Osteoblast (primary cell): ENCODE data around the gene LRMDA. TPM values are rescaled to one million over a fixed set of nuclear protein-coding genes. Genes with fewer than 3 reads are reported as not detected.

Experiments used
- DNase-seq: peaks from one replicate; pipeline ENCODE4 v3.0.0; 2011; ENCODE audit warnings: low spot score, mixed read lengths; ENCODE audit not compliant: insufficient read length; ENCODE audit errors: missing footprints
- H2AFZ ChIP-seq: 2 replicates; pipeline ENCODE4 v1.6.0; 2011; ENCODE audit warnings: mild to moderate bottlenecking, low read length
- H3K27ac ChIP-seq: 2 replicates; pipeline ENCODE4 v1.5.1; 2011; ENCODE audit warnings: mild to moderate bottlenecking, low read depth, low read length, moderate library complexity
- H3K27me3 ChIP-seq: 2 replicates; pipeline ENCODE4 v1.6.0; 2012; ENCODE audit warnings: mild to moderate bottlenecking, control low read depth, inconsistent platforms, low read length, moderate library complexity; ENCODE audit not compliant: insufficient read depth
- H3K36me3 ChIP-seq: 2 replicates; pipeline ENCODE4 v1.5.1; 2011; ENCODE audit warnings: mild to moderate bottlenecking, low read length, control low read depth, moderate library complexity; ENCODE audit not compliant: insufficient read depth
- H3K4me1 ChIP-seq: 2 replicates; pipeline ENCODE4 v1.5.1; 2011; ENCODE audit warnings: mild to moderate bottlenecking, low read length, control low read depth, moderate library complexity; ENCODE audit not compliant: insufficient read depth
- H3K4me2 ChIP-seq: 2 replicates; pipeline ENCODE4 v1.6.0; 2011; ENCODE audit warnings: mild to moderate bottlenecking, low read length; ENCODE audit not compliant: insufficient read depth
- H3K4me3 ChIP-seq: fragments of 200-600 bp; sonication (generic); 3 replicates; pipeline ENCODE4 v1.5.1; 2012; ENCODE audit warnings: mild to moderate bottlenecking, low read length, inconsistent platforms; ENCODE audit not compliant: insufficient read depth
- H3K79me2 ChIP-seq: 2 replicates; pipeline ENCODE4 v1.6.0; 2012; ENCODE audit warnings: mild to moderate bottlenecking, low read length, control low read depth, inconsistent platforms; ENCODE audit not compliant: insufficient read depth
- H3K9me3 ChIP-seq: 2 replicates; pipeline ENCODE4 v1.5.1; 2011; ENCODE audit warnings: low read depth, low read length, control low read depth
- H4K20me1 ChIP-seq: 2 replicates; pipeline ENCODE4 v1.6.0; 2012; ENCODE audit warnings: mild to moderate bottlenecking, low read length, control low read depth; ENCODE audit not compliant: insufficient read depth
- CTCF ChIP-seq: IDR thresholded peaks from 2 replicates; pipeline ENCODE4 v1.5.1; 2011; ENCODE audit warnings: mild to moderate bottlenecking, low read depth, low read length, moderate library complexity; ENCODE audit errors: extremely low read depth
- total RNA-seq: library from RNA; depleted of rRNA; stranded (reverse); fragments of >200 nt; gene quantifications from 2 replicates; pipeline ENCODE4 v1.2.3, GENCODE V29; 2012

LRMDA gene
- total RNA-seq, 1 donor: 18.5 TPM

GRCh38 chr10:75632805-75633462 is 201.5 kb downstream of the LRMDA start:
- Histone ChIP-seq H3K36me3 (no peaks in the 10 kb centered on the region), H3K4me2 (peak overlapping the region; percentile 22), H2AFZ (no peak overlapping the region), H3K27me3 (no peaks in the 10 kb centered on the region), H3K79me2 (no peaks in the 10 kb centered on the region), H3K27ac (no peak overlapping the region), H3K4me1 (no peaks in the 10 kb centered on the region), H3K9me3 (no peaks in the 10 kb centered on the region), H4K20me1 (no peaks in the 10 kb centered on the region), H3K4me3 (peak overlapping the region; percentile 0)
- TF ChIP-seq CTCF: no peak
- no peak for DNase-seq

- no peaks in the 10 kb centered on the region for H3K9me3 ChIP-seq
- no peaks in the 10 kb centered on the region for H3K27me3 ChIP-seq
- no peaks in the 10 kb centered on the region for H3K79me2 ChIP-seq
- no peak for TF ChIP-seq CTCF
- no peaks in the 10 kb centered on the region for H4K20me1 ChIP-seq
- no peak for DNase-seq
- H2AFZ ChIP-seq: no peak overlapping the region
- no peak overlapping the region for H3K27ac ChIP-seq
- H3K4me2 ChIP-seq: no peak overlapping the region
- H3K36me3 ChIP-seq: no peaks in the 10 kb centered on the region
- H3K4me3 ChIP-seq: no peak overlapping the region
- no peaks in the 10 kb centered on the region for H3K4me1 ChIP-seq
Observed at GRCh38 chr10:75633568-75633967, 202.1 kb downstream of the LRMDA start.

GRCh38 chr10:75634947-75635346 is 203.5 kb downstream of the LRMDA start:
- H3K4me3 ChIP-seq: no peak overlapping the region
- H2AFZ ChIP-seq: no peak overlapping the region
- H3K9me3 ChIP-seq: no peaks in the 10 kb centered on the region
- no peaks in the 10 kb centered on the region for H4K20me1 ChIP-seq
- TF ChIP-seq CTCF: no peak
- DNase-seq: no peak
- no peaks in the 10 kb centered on the region for H3K4me1 ChIP-seq
- no peaks in the 10 kb centered on the region for H3K36me3 ChIP-seq
- H3K27ac ChIP-seq: no peak overlapping the region
- H3K27me3 ChIP-seq: peaks cover 4% of the 10 kb centered on the region
- H3K79me2 ChIP-seq: no peaks in the 10 kb centered on the region
- no peak overlapping the region for H3K4me2 ChIP-seq

- Histone ChIP-seq H3K79me2 (no peaks in the 10 kb centered on the region), H3K36me3 (no peaks in the 10 kb centered on the region), H3K27me3 (peaks cover 9% of the 10 kb centered on the region), H3K27ac (no peak overlapping the region), H3K4me1 (no peaks in the 10 kb centered on the region), H4K20me1 (no peaks in the 10 kb centered on the region), H3K9me3 (no peaks in the 10 kb centered on the region), H2AFZ (no peak overlapping the region), H3K4me3 (no peak overlapping the region), H3K4me2 (no peak overlapping the region)
- no peak for TF ChIP-seq CTCF
- DNase-seq: no peak
Observed at GRCh38 chr10:75638752-75639151, 207.3 kb downstream of the LRMDA start.
